Loucy (cell line): Measurements from ENCODE around the gene TSPEAR.

Experiments
- H2AFZ ChIP-seq: fragments of 200-600 bp; sonication (generic); 2 replicates; pipeline ENCODE4 v1.6.0; 2016; ENCODE audit warnings: antibody characterized with exemption, mild to moderate bottlenecking, low read length, moderate library complexity
- H3F3A ChIP-seq: fragments of 200-600 bp; 2 replicates; pipeline ENCODE4 v1.6.0; 2016; ENCODE audit warnings: antibody characterized with exemption, low read depth, mild to moderate bottlenecking
- H3K27me3 ChIP-seq: fragments of 200-600 bp; sonication (generic); 2 replicates; pipeline ENCODE4 v1.6.1; 2014; ENCODE audit warnings: low read length, mild to moderate bottlenecking; ENCODE audit not compliant: insufficient read depth, poor library complexity, severe bottlenecking
- H3K36me3 ChIP-seq: fragments of 200-600 bp; sonication (generic); 2 replicates; pipeline ENCODE4 v1.6.1; 2016; ENCODE audit warnings: low read length; ENCODE audit not compliant: insufficient read depth
- H3K4me1 ChIP-seq: fragments of 200-600 bp; sonication (generic); 2 replicates; pipeline ENCODE4 v1.5.1; 2014; ENCODE audit warnings: low read length, mild to moderate bottlenecking; ENCODE audit not compliant: insufficient read depth, poor library complexity, severe bottlenecking
- H3K4me2 ChIP-seq: fragments of 200-600 bp; sonication (generic); 2 replicates; pipeline ENCODE4 v1.6.0; 2014; ENCODE audit warnings: antibody characterized with exemption, low read length, low read depth, mild to moderate bottlenecking; ENCODE audit not compliant: poor library complexity, severe bottlenecking
- H3K4me3 ChIP-seq: fragments of 200-600 bp; sonication (generic); 2 replicates; pipeline ENCODE4 v1.5.1; 2014; ENCODE audit warnings: low read length, mild to moderate bottlenecking, mixed read lengths; ENCODE audit not compliant: poor library complexity, severe bottlenecking
- H3K79me2 ChIP-seq: fragments of 200-600 bp; sonication (generic); 2 replicates; pipeline ENCODE4 v1.6.1; 2014; ENCODE audit warnings: low read length; ENCODE audit not compliant: insufficient read depth
- H3K9ac ChIP-seq: fragments of 200-600 bp; sonication (generic); 2 replicates; pipeline ENCODE4 v1.6.0; 2014; ENCODE audit warnings: mild to moderate bottlenecking, low read depth, low read length, moderate library complexity; ENCODE audit not compliant: poor library complexity, severe bottlenecking
- H3K9me2 ChIP-seq: fragments of 200-600 bp; sonication (generic); replicated peaks from 2 replicates; pipeline ENCODE4 v1.6.1; 2016; ENCODE audit warnings: low read depth, low read length, mixed read lengths
- H3K9me3 ChIP-seq: fragments of 200-600 bp; sonication (generic); 2 replicates; pipeline ENCODE4 v1.6.1; 2014; ENCODE audit warnings: mild to moderate bottlenecking, antibody characterized with exemption, low read length, low read depth; ENCODE audit not compliant: insufficient read depth
- H4K20me1 ChIP-seq: fragments of 200-600 bp; sonication (generic); 2 replicates; pipeline ENCODE4 v1.6.0; 2014; ENCODE audit warnings: antibody characterized with exemption, low read length, mild to moderate bottlenecking; ENCODE audit not compliant: insufficient read depth, poor library complexity, severe bottlenecking
- CTCF ChIP-seq: fragments of 200-600 bp; sonication (generic); conservative IDR thresholded peaks from 2 replicates; pipeline ENCODE4 v1.5.1; 2014; ENCODE audit warnings: mild to moderate bottlenecking, antibody characterized with exemption, low read length
- EZH2phosphoT487 ChIP-seq: fragments of 200-600 bp; IDR thresholded peaks from 2 replicates; pipeline ENCODE4 v1.6.1; 2018; ENCODE audit warnings: antibody characterized with exemption, mild to moderate bottlenecking, moderate library complexity, borderline replicate concordance

TSPEAR gene

GRCh38 chr21:44650265-44650972 lies 61.0 kb downstream of the TSPEAR start:
- no peak for TF ChIP-seq CTCF
- TF ChIP-seq EZH2phosphoT487 = no peak
- Histone ChIP-seq H3K9me2 (no peaks in the 10 kb centered on the region), H3K4me2 (no peak overlapping the region)

DNA sequence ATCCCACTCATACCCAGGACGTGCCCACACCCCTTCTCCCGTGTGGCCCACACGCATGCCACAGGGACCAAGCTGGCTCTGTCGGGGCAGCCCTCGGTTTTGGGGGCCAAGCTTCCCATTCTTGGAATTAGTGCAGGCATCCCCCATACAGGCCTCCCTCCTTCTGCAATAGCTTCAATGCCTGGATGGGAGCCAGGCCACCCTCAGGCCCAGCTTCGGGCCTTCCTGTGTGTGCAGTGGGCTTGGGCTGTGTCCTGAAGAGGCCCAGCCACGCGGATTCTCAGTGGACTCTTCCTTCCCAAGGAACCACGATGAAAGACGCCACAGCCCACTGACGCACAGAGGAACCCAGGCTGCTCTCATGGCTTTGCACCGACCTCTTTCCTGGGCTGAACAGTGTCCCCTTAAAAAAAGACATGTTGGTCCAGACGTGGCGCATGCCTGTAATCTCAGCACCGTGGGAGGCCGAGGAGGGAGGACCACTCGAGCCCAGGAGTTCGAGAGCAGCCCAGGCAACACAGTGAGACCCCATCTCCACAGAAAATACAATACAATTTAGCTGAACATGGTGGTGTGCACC lies 61.8 kb downstream of the TSPEAR start:
- no peak for TF ChIP-seq EZH2phosphoT487
- Histone ChIP-seq H3K36me3 (no peaks in the 10 kb centered on the region), H3K79me2 (no peaks in the 10 kb centered on the region), H3K9ac (no peak overlapping the region), H3K4me3 (no peak overlapping the region), H3F3A (no peaks in the 10 kb centered on the region), H3K4me1 (no peaks in the 10 kb centered on the region), H3K9me2 (no peaks in the 10 kb centered on the region), H3K4me2 (no peak overlapping the region), H3K27me3 (no peaks in the 10 kb centered on the region), H3K9me3 (peaks cover 3% of the 10 kb centered on the region; the same call in 1 of the 2 replicates), H2AFZ (no peak overlapping the region), H4K20me1 (no peaks in the 10 kb centered on the region)

More at GRCh38 chr21:44650265-44650972, 61.0 kb downstream of the TSPEAR start:
- Histone ChIP-seq H3K4me1 (no peaks in the 10 kb centered on the region), H2AFZ (no peak overlapping the region), H3K9me3 (no peaks in the 10 kb centered on the region; the same call in 1 of the 2 replicates), H3K4me3 (no peak overlapping the region), H4K20me1 (no peaks in the 10 kb centered on the region), H3K9ac (no peak overlapping the region), H3K36me3 (no peaks in the 10 kb centered on the region), H3K79me2 (no peaks in the 10 kb centered on the region), H3K27me3 (no peaks in the 10 kb centered on the region), H3F3A (no peaks in the 10 kb centered on the region)

- no peaks in the 10 kb centered on the region for H3K9me2 ChIP-seq
- TF ChIP-seq EZH2phosphoT487 (no peak), CTCF (no peak)
- no peak overlapping the region for H3K4me3 ChIP-seq
- H2AFZ ChIP-seq = no peak overlapping the region
- H4K20me1 ChIP-seq = no peaks in the 10 kb centered on the region
- H3K79me2 ChIP-seq = no peaks in the 10 kb centered on the region
- no peaks in the 10 kb centered on the region for H3K36me3 ChIP-seq
- no peaks in the 10 kb centered on the region for H3K27me3 ChIP-seq
- peaks cover 7% of the 10 kb centered on the region; the same call in 1 of the 2 replicates for H3K9me3 ChIP-seq
- no peaks in the 10 kb centered on the region for H3F3A ChIP-seq
- H3K9ac ChIP-seq = no peak overlapping the region
- H3K4me1 ChIP-seq = no peaks in the 10 kb centered on the region
- H3K4me2 ChIP-seq = no peak overlapping the region
These were observed 62.6 kb downstream of the TSPEAR start for GRCh38 chr21:44648557-44649311.
